K562 (cell line): Measurements from ENCODE around the gene XPC.

ENCODE experiments used
- CBX3 ChIP-seq, 2 experiments: IDR thresholded peaks; 1 replicate in 1 of 2; 2 replicates in 1 of 2; pipeline ENCODE4 v1.6.1; 2012; ENCODE audit warnings: inconsistent platforms in 2 of 2, low read length in 2 of 2, borderline replicate concordance in 1 of 2, control low read depth in 1 of 2
- CHD2 ChIP-seq: IDR thresholded peaks from 2 replicates; pipeline ENCODE4 v1.6.1; 2011; ENCODE audit warnings: low read depth, low read length
- EGR1 ChIP-seq: fragments of 450-650 bp; conservative IDR thresholded peaks from 2 replicates; pipeline ENCODE4 v1.6.1; 2017; ENCODE audit warnings: mild to moderate bottlenecking
- EP300 ChIP-seq: IDR thresholded peaks from 2 replicates; pipeline ENCODE4 v1.6.1; 2012; ENCODE audit warnings: low read length, improper control_type of control experiment
- PTBP1 ChIP-seq: fragments of 200-400 bp; formaldehyde crosslinking; IDR thresholded peaks from 2 replicates; pipeline ENCODE4 v1.6.1; 2017; ENCODE audit warnings: low read depth, low read length
- RCOR1 ChIP-seq, 2 experiments: IDR thresholded peaks; 2 replicates each; pipeline ENCODE4 v1.6.1; 2012; ENCODE audit warnings: low read depth in 2 of 2, low read length in 2 of 2, borderline replicate concordance in 1 of 2, improper control_type of control experiment in 1 of 2
- SNIP1 ChIP-seq: fragments of 450-650 bp; IDR thresholded peaks from 2 replicates; pipeline ENCODE4 v1.7.1; 2017; ENCODE audit warnings: low read depth, mild to moderate bottlenecking
- ZNF121 ChIP-seq: sonication (generic); formaldehyde crosslinking; conservative IDR thresholded peaks from 2 replicates; pipeline ENCODE4 v1.8.0; 2022; ENCODE audit warnings: missing genetic modification reagents
- TF ChIP-seq, protein P1 (sequence below): fragments of 250-450 bp; sonication (Bioruptor Pico); IDR thresholded peaks from 2 replicates; pipeline ENCODE4 v1.5.0; 2020; ENCODE audit warnings: mild to moderate bottlenecking
- TF ChIP-seq, protein P2 (sequence below), 3 experiments: IDR thresholded peaks in 2 of 3; conservative IDR thresholded peaks in 1 of 3; 2 replicates each; pipeline ENCODE4 v1.5.1; 2011 to 2012; ENCODE audit warnings: low read length in 3 of 3, mild to moderate bottlenecking in 3 of 3, control low read depth in 2 of 3, improper control_type of control experiment in 1 of 3, inconsistent platforms in 1 of 3, low read depth in 1 of 3, mixed read lengths in 1 of 3, moderate library complexity in 1 of 3; ENCODE audit not compliant: insufficient read depth in 2 of 3

DNA sequence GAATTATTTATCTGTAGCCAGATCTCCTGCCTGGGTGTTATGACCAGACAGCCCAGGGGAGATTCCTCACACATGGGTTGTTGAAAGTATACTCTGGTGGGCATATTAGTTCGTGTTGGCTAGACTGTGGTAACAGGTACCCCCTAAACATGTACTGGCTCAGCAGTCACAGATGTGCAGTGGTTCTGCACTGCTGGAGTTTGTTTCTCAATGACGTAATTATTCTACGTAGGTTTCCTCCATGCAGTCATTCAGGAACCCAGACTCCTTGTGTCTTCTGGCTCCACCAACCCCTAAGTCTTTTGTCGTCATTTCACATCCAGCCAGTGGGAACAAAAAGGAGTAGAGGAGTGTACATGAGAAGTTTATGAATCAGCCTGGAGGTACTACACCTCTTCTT is 16.5 kb upstream of the XPC start:
- TF ChIP-seq, protein P1, sequence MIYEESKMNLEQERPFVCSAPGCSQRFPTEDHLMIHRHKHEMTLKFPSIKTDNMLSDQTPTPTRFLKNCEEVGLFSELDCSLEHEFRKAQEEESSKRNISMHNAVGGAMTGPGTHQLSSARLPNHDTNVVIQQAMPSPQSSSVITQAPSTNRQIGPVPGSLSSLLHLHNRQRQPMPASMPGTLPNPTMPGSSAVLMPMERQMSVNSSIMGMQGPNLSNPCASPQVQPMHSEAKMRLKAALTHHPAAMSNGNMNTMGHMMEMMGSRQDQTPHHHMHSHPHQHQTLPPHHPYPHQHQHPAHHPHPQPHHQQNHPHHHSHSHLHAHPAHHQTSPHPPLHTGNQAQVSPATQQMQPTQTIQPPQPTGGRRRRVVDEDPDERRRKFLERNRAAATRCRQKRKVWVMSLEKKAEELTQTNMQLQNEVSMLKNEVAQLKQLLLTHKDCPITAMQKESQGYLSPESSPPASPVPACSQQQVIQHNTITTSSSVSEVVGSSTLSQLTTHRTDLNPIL (CRISPR knock-in tag) = no peak
- TF ChIP-seq CHD2 = no peak
- no peak for TF ChIP-seq PTBP1
- TF ChIP-seq EGR1 = no peak
- TF ChIP-seq RCOR1 (IDR thresholded peaks at IDR 0.05; ENCODE audit: borderline replicate concordance in 1 of 2, low read depth in 2 of 2, low read length in 2 of 2) = no peak
- no peak for TF ChIP-seq ZNF121 (CRISPR knock-in tag)
- TF ChIP-seq, protein P2, sequence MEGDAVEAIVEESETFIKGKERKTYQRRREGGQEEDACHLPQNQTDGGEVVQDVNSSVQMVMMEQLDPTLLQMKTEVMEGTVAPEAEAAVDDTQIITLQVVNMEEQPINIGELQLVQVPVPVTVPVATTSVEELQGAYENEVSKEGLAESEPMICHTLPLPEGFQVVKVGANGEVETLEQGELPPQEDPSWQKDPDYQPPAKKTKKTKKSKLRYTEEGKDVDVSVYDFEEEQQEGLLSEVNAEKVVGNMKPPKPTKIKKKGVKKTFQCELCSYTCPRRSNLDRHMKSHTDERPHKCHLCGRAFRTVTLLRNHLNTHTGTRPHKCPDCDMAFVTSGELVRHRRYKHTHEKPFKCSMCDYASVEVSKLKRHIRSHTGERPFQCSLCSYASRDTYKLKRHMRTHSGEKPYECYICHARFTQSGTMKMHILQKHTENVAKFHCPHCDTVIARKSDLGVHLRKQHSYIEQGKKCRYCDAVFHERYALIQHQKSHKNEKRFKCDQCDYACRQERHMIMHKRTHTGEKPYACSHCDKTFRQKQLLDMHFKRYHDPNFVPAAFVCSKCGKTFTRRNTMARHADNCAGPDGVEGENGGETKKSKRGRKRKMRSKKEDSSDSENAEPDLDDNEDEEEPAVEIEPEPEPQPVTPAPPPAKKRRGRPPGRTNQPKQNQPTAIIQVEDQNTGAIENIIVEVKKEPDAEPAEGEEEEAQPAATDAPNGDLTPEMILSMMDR (IDR thresholded peaks at IDR 0.05 in 2 of 3, conservative IDR thresholded peaks at IDR 0.05 in 1 of 3; ENCODE audit: insufficient read depth in 2 of 3, low read depth in 1 of 3, low read length in 3 of 3) = no peak
- TF ChIP-seq EP300 = no peak
- TF ChIP-seq CBX3 (IDR thresholded peaks at IDR 0.05; ENCODE audit: borderline replicate concordance in 1 of 2, low read length in 2 of 2) = no peak
- no peak for TF ChIP-seq SNIP1
